ENCODE measurements around the gene RFPL3. TPM values are rescaled to one million over a fixed set of nuclear protein-coding genes. Genes with fewer than 3 reads are reported as not detected.
A peak's percentile ranks its signal among the peaks of the same experiment; 100 is the strongest.
"Not testable (repeated sequence)": the region's sequence is repeated elsewhere in the genome, so short reads cannot be mapped to it uniquely, and the experiment has no call there.

Gene RFPL3
- not detected for total RNA-seq

DNA sequence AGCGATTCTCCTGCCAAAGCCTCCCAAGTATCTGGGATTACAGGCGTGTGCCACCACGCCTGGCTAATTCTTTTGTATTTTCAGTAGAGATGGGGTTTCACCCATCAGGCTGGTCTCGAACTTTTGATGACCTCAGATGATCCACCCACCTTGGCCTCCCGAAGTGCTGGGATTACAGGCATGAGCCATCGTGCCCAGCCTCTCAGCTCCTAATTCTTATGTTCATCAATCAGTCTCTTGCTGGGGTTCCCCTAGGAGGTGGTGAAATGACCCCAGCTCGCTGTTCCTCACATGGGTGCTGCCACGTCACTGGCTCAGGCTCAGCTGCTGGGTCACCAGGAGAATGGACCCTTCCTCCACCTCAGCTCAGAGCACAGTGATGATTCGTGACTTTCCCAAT lies at the start of gene RFPL3:
RFPL3 (plus strand) TSS at position 301 of the 400 bp plus-strand sequence. CDS start 205 bp downstream, outside the sequence.
- not testable (repeated sequence) for DNase-seq (ENCODE audit: low spot score)

DNA sequence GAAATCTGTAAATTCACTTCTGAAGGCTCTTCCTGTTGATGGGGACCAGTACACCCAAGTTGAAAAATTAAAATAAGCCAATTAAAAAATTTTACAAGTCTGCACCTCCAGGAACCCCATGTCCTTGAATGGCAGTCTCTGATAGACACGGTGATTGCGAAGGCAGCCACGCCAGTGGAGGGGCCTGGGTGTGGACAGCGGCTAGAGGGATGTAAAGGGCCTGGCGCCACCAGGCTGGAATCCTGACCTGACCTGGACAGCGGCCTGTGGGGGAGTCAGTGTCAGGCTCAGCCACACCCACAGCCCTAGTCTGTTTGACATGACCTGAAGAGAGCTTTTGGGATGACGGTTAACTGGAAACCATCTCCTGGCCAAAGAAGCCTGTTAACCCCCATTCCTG lies 49.5 kb upstream of the RFPL3 start:
- DNase-seq (ENCODE audit: low spot score), result no peak

DNA sequence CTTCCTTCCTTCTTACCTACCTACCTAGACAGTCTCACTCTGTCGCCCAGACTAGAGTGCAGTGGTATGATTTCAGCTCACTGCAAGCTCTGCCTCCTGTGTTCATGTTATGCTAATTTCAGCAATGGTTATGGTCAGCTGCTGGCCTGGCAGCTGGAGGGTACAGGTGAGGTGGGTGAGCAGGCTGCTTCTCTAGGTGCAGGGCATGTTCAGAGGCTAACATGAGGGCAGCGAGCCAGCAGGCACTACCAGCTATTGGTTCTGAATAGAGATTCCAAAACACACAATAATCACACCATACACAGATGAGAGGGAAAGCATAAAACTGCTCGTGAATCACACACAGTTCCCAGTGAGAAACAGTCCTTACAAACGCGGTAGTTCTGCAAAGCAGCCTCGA lies 48.7 kb upstream of the RFPL3 start:
- DNase-seq (ENCODE audit: low spot score), result no peak

DNA sequence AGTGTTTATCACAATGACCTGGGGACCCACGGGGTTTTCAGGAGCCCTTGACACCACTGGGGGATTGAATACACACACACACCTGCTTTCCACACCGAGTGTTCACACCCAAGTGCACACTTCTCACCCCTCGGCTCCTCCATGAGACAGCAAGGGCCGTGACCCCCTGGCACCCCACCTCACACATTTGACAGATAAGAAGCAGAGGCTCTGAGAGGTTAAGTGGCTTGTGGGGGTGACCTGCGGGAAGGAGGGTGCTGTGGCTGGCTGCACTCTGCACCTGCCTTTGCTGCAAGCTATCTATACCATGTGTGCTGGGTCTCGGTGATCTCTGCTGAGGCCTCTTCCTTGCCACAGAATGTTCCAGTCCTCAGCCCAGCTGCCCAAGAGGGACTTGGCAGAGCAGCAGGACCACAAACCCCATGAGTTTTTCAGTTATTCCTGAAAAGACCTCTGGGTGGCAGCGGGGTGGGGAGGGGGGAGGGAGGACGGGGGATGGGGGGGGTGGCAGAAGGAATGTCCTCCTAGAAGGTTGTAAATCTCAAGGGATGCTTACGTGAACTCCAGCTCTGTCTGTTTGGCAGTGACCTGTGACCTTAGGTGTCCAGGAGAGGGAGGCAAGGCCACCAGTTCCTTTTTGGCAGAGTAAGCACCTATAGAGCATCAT lies 47.9 kb upstream of the RFPL3 start:
- no peak for DNase-seq (ENCODE audit: low spot score)

DNA sequence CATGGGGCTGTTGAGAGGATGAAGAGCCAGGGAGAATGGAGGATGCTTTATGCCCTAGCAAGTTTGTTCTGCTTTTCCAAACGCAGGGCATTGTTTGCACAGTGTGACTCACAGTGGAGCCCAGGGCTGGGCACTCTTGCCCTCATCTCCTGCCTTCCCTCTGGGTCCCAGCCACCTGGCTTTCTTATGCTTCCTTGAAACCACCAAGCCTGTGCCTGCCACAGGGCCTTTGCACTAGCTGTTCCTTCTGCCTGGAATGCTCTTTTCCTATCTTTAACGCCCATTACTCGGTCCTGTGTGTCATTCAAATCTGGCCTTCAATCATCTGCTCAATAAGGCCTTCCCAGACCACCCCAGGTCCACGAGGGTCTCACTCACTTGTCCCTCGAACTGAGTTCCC lies 46.9 kb upstream of the RFPL3 start:
- DNase-seq (ENCODE audit: low spot score), result no peak

DNA sequence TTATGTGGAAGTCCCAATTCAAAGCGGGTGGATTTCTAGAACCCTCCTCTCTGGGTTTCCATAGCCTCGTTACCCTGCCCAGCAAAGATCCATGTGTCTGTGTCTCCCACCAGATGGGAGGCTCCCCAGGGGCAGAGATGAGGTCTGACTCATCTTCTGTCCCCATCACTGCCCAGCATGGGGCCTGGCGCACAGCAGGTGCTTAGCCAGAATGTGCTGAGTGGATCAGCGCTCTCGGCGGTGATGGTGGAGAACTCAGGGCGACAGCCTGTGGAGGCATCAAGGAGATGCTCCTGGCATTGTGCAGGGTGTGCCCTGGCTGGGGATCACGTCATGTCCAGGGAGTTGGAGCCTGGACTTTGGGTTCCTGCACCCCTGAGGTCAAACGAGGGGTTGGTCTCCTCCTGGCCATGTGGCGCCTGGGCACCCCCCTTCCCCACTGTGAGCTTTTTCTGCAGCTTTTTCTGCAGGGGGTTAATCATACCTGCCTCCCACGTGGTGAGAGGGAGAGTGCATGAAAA lies 46.1 kb upstream of the RFPL3 start:
- no peak for DNase-seq (ENCODE audit: low spot score)

DNA sequence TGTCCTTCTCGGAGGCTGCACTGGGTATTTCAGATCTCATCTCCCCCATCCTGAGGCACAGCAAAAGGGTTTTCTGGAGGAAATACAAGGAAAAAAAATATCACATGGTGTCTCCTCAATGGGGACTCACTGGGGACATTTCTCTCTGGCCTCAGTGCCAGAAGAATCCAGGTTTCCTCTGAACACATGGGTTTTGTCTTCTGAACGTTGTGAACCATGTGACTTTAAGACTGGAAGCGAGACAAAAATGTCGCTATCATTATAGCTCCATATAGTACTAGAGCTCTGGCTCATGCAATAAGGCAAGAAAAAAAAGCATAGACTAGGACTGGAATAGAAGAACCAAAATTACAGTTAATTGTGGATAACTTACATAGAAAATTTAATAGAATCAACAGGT lies 44.9 kb upstream of the RFPL3 start:
- no peak for DNase-seq (ENCODE audit: low spot score)

DNA sequence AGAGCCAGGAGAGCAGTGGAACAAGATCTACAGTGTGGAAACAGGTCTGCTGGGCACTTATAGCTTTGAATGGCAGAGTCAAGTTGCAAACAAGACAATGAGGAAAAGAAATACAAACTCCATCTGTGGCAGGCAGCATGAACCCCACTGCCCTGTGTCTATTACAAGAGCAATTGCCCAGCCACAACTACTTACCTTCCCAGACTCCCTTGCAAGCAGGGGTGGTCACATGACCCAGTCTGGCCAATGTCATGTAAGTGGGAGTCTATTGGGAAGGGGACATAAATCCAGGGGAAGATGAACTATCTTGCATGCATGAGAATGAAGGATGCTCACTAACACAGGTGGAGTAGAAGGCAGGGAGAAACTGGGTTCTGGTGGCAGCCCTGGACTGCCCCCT lies 44.1 kb upstream of the RFPL3 start:
- no peak for DNase-seq (ENCODE audit: low spot score)

DNA sequence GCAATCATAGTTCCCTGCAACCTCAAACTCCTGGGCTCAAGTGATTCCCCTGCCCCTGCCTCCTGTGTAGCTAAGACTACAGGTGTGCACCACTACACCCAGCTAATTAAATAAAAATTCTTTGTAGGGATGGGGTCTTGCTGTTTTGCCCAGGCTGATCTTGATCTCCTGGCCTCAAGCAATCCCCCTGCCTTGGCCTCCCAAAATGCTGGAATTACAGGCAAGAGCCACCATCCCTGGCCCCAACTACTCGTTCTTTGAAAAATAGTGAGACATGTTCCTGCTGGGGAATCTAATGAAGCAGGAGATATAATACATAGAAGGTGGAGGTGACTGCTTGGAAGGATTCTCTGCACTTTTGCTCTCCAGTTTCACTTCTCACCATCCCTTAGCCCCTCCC lies 40.1 kb upstream of the RFPL3 start:
- peak; percentile 17 for DNase-seq (ENCODE audit: low spot score)

DNA sequence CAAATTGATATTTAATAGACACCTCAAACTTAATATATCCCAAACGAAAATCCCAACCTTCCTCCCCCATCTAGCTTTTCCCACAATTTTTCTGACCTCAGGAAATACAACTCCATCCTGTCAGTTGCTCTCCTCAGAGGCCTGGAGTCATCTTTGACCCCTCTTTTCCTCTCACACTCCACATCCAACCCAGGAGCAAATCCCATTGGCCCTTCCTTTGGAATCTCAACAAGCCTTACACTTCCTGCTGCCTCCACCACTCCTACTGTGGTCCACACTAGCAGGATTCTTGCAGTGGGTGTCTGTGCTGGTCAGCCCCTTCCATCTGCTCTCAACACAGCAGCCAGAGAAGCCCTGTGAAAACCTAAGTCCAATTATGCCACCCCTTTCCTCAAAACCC lies 39.3 kb upstream of the RFPL3 start:
- DNase-seq (ENCODE audit: low spot score), result peak; percentile 8

DNA sequence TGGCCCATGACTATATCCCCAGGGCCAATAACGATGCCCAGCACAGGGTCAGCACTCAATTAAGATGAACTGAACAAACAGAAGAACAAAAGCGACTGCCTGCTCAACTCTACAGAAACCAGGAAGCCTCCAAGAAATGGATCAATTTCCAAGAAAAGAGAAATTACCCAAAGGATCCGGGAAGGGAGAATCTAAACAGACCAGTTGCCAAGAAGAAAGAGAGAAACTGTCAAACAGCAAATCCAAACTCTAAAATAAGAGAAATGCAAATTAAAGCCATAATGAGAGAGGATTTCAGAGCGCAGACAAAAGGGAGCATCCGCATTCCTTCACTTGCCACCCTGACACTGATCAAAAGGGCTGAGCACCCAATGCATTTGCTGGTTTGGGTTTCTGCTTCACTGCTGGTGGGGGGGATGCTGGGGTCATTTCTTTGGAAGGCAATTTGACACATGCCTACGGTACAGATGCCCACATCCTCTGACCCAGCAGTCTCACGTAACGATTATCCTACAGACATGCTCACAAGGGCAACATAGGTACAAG lies 37.7 kb upstream of the RFPL3 start:
- peak; percentile 4 for DNase-seq (ENCODE audit: low spot score)

DNA sequence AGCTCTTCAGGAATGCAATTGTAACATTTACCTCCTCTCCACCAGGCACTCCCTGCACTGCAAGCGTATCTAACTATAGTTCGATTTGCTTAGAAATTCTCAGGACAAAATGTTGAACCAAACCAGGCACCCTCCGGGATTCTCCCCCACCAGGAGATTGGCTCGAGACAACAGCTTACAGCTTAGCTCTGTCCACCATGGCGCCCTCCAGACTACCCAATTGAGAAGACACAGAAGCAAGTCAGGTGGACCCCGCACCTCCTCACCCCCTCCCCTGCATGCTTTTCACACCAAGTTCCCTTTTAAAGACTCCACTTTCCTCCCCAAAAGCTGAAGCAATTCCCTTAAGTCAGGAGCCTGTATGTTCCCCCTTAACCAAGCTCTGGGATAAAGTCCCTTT lies 34.7 kb upstream of the RFPL3 start:
- DNase-seq (ENCODE audit: low spot score), result no peak

DNA sequence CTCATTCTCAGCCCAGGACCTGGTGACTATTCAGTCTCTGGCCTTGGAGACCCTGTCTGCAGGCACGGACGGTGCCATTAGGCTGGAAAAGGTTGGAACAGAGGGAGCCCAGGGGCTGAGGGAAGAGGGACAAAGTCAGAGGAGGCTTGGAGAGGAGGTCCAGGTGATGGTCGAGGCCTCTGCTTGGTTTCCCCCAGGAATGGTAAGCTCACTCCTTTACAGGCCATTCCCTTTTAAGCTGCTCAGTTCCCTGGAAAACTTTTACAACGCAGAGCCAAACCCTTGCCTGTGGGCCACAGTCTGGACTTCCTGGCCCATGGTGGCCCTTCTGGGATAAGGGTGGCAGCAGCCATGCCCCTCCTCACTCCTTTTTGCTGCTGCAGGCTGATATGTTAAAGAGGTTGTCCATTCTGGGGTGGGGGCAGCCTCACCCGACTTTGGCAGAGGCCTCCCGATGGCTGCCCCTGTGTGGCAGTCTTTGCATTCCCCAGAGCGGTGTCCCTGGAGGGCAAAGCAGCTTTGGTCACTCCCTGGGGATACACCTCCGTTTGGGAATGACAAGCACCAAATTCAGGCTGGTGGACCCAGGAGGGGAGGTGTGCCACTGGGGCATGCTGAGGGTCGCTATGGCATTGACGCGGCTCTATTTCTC lies 34.0 kb upstream of the RFPL3 start:
- DNase-seq (ENCODE audit: low spot score), result peak; percentile 29

DNA sequence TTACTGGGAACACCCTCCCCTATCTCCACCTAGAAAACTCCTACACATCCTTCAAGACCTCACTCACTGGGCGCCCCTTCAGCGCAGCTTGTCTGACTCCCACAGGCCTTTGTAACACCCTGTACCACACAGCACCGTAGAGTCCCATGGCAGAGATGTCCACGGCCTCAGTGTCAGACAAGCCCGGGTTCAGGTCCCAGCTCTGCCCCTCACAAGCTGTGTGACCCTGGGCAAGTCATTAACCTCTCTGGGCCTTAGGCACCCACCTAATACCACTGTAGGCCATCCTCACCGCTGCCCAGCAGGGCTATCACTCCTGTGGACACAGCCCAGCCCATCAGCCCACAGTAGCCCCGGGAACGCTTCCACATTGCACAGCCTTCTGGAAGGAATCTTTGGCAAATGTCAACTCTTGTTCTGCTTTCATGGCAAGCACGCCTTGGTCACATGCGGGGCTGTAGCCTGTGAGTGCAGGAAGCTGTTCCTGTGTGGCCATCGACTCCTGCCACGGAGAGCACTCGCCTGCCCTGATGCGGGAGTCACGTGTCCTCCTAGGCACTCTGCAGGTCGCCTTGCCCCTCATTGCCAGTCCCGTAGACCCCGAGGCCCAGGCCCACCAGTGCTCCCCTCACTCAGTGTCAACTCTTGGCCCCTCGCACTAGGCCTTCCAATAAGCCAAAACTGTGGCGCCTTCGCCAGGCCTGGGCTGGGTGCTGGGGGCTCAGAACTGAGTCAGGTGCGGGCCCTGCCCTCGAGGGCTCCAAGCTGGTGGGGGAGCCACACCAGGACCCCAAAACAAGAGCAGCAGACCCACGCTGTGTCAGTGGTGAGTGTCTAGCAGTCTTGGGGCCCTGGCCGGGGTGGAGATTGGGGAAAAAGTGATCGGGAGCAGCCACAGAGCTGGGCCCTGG lies 32.9 kb upstream of the RFPL3 start:
- no peak for DNase-seq (ENCODE audit: low spot score)

DNA sequence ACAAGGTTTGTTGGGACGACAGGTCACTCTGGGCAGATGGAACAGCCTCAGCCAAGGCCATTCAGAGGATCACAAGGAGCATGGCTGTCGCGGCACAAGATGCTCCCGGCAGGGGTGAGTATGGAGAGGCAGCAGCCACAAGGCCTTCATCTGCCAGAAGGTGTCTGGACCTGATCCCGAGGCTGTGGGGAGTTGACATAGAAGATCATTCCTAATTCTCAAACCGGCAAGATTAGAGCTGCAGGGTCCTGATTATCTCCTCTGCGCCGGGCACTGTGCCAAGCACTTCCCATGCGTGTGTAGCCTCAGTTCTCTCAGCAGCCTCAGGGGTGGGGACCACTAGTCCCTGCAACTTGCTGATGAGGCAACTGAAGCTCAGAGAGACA lies 32.3 kb upstream of the RFPL3 start:
- peak; percentile 27 for DNase-seq (ENCODE audit: low spot score)

DNA sequence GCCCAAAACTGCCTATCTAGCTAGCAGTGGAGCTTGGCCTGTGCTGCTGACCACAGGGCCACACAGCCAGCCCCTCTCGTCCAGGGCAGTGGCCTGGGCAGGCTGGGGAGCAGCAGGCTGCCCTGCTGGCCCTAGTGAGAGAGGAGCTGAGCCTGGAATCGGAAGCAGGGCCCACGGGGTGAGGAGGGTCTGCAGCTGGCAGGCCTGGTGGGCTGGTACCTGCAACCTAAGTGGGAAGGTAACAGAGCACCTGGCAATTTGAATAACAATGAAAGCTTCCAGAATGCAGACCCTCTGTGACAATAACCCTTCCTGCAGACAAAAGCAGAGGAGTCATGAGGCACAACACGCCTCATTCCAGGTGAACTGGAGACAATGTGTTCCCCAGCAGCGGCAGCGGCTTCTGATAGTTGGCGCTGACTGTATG lies 31.8 kb upstream of the RFPL3 start:
- peak; percentile 9 for DNase-seq (ENCODE audit: low spot score)

DNA sequence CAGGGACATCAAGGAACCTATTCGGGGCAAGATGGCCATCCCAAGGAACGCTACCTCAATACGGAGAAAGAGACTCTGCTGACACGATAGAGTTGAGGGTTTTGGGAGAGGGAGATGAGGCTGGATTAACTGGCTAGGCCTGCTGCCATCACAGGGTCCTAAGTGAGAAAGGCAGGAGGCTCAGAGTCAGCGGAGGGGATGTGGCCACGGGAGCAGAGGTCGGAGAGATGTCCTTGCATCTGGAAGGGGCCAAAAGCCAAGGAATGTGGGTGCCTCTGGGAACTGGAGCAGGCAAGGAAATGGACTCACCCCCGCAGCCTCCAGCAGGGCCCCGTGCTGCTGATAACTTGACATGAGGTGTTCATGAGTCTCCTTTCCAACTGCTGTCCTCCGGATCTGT lies 31.0 kb upstream of the RFPL3 start:
- DNase-seq (ENCODE audit: low spot score), result peak; percentile 12

DNA sequence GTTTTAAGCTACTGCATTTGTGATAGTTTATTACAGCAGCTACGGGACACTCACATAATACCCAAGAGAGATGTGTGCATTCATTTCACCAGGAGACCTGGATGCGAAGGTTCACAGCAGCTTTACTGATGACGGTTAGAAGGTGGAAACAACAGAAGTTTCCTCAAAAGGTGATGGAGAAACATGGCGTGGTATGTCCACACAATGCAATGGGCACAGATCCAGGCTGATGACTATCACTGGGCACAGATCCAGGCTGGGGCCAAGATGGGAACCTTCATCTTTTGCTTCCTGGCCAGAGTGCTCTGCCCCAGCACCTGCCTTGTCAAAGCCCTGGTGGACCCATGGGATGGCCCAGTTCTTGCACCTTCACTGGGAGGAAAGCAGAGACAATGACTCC lies 30.6 kb upstream of the RFPL3 start:
- peak; percentile 41 for DNase-seq (ENCODE audit: low spot score)

DNA sequence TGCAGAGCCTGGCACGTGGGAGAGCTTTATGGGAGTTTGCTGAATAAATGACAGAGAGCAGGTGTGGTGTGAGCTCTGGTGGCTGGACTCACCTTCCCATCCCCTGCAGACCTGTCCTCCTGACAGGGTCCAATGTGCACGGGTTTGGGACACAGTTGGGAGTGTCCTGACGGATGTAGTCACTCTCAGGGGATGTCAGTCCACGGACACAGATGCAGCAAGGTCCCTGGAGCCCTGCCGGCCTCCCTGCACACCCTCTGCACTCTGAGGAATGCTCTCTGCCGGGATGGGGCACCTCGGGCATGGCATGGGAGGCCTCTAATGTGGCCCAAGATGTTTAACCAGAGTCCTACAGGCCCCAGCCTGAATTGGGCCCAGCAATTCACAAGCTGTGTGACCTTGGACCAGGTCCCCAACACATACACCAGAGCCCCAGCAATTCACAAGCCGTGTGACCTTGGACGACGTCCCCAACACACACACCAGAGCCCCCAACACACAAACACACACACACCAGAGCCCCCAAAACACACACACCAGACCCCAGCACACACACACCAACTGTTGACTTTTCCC lies 30.0 kb upstream of the RFPL3 start:
- peak; percentile 12 for DNase-seq (ENCODE audit: low spot score)

DNA sequence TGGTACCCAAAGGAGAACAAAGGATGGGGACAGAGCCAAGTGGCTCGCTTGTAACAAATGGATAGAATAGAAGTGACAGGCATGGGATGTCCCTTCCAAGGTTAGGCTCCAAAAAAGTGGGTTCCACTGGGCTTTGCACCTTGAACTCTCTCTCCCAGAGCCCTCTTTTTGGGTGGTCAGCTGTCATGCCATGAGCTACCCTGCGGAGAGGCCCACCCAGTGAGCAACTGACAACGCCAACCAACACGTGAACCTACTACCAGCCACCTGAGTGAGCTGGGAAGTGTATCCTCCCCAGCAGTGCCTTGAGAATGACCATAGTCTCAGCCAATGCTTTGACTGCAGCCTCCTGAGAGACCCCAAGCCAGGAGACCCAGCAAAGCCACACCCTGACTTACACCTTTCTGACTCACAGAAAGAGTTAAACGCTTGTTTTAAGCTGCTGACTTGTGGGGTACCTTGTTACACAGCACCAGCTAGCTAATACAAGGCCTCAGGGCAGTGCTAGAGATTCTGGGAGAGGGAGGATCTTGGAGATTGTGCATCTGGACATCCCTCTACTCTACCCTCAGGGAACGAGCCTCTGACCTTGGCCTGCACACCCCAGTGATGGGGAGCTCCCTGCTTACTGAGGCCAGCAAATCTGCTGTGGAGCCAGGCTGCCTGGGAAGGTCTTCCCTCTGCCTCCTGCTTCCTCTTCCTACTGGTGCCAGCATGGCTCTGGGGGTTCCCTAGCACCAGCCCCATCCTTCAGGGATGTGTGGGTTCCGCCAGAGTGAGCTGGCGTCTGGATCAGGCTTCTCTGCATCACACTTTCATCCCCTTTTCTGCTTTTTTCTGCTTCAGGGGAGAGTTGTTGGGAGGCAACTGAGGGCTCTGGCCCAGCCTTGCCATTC lies 29.1 kb upstream of the RFPL3 start:
- DNase-seq (ENCODE audit: low spot score), result peak; percentile 14

DNA sequence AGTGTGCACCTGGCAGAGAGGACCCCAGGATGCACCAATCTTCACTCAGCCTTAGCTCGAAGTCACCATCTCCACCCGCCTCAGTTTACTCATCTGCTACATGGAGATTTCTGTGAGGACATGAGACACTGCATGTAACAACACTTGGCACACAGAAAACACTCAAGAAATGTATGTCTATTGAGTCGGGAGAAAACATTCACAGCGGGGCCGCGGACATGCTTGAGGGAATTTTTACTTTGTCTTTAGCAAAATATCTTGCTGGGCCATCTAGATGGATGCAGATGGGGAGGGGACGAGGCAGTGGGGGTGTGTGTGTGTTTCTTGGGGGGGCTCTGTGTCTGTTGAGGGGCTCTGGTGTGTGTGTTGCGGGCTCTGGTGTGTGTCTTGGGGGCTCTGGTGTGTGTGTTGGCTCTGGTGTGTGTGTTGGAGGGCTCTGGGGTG lies 28.4 kb upstream of the RFPL3 start:
- peak; percentile 1 for DNase-seq (ENCODE audit: low spot score)
